HepG2 (cell line): ENCODE results near the gene LYST. TPM values are rescaled to one million over a fixed set of nuclear protein-coding genes. Genes with fewer than 3 reads are reported as not detected.

Source experiments
- ATAC-seq: fragments of 200-7000 bp; cut with Tn5 transposase; 3 replicates; pipeline ENCODE4 v1.9.1; 2020; ENCODE audit warnings: mild to moderate bottlenecking, moderate library complexity
- BruUV-seq: library from RNA; stranded (reverse); fragments of 400-500 nt; replicated peaks from 2 replicates; lab custom pipeline; 2021; lab: Mats Ljungman, UMichigan
- CTCF ChIA-PET: fragments of 300-600 bp; formaldehyde crosslinking; extraction: SDS; loops from one replicate; lab custom pipeline; 2021; ENCODE audit warnings: low total read pairs, inconsistent platforms, low intra/inter-chr PET ratio; lab: Yijun Ruan, JAX
- POLR2A ChIA-PET: fragments of 350-600 bp; sonication (Branson Sonifier 250); formaldehyde crosslinking; loops from one replicate; lab custom pipeline; 2020; ENCODE audit warnings: antibody characterized with exemption, inconsistent platforms; lab: Yijun Ruan, JAX
- DNase-seq: peaks from one replicate; pipeline ENCODE4 v3.0.0-alpha.2; 2015; ENCODE audit warnings: low spot score
- FAIRE-seq: peaks from 3 replicates; lab custom pipeline; 2011; peaks lifted over from hg19 to GRCh38; lab: Jason Lieb, UNC
- H2AFZ ChIP-seq: one replicate; pipeline ENCODE4 v1.6.1; 2011; ENCODE audit warnings: low read length, inconsistent platforms
- H3K27ac ChIP-seq: fragments of 300-600 bp; 3 replicates; pipeline ENCODE4 v1.8.0; 2011; ENCODE audit warnings: mixed run types, mild to moderate bottlenecking, mixed read lengths, low read length, inconsistent platforms; ENCODE audit not compliant: insufficient read depth; ENCODE audit errors: extremely low read length
- H3K27me3 ChIP-seq, 2 experiments: fragments of 200-600 bp in 1 of 2; 2 replicates in 1 of 2; 3 replicates in 1 of 2; pipeline versions ENCODE4 v1.6.0 to v1.8.0; 2011; ENCODE audit warnings: low read length in 2 of 2, mild to moderate bottlenecking in 2 of 2, moderate library complexity in 2 of 2, inconsistent platforms in 1 of 2; ENCODE audit not compliant: insufficient read depth in 2 of 2, control insufficient read depth in 1 of 2
- H3K36me3 ChIP-seq, 2 experiments: fragments of 200-600 bp in 1 of 2; replicated peaks in 1 of 2; 2 replicates in 1 of 2; 3 replicates in 1 of 2; pipeline versions ENCODE4 v1.5.1 to v1.8.0; 2011; ENCODE audit warnings: low read length in 2 of 2, inconsistent platforms in 1 of 2; ENCODE audit not compliant: insufficient read depth in 2 of 2, control insufficient read depth in 1 of 2
- H3K4me1 ChIP-seq: 2 replicates; pipeline ENCODE4 v1.5.1; 2012; ENCODE audit warnings: low read length, inconsistent platforms; ENCODE audit not compliant: insufficient read depth
- H3K4me2 ChIP-seq: 2 replicates; pipeline ENCODE4 v1.6.0; 2011; ENCODE audit warnings: low read depth, low read length, inconsistent platforms
- H3K4me3 ChIP-seq, 3 experiments: fragments of 200-600 bp in 1 of 3; sonication (generic), shearing (Covaris generic) in 1 of 3; replicated peaks in 1 of 3; 2 replicates each; pipeline ENCODE4 v1.5.1; 2011 to 2016; ENCODE audit warnings: low read length in 3 of 3, inconsistent platforms in 2 of 3, low read depth in 2 of 3, mild to moderate bottlenecking in 2 of 3, control low read depth in 1 of 3, mixed read lengths in 1 of 3; ENCODE audit not compliant: insufficient read depth in 1 of 3
- H3K79me2 ChIP-seq: one replicate; pipeline ENCODE4 v1.6.1; 2011; ENCODE audit warnings: low read length, inconsistent platforms; ENCODE audit not compliant: insufficient read depth
- H3K9ac ChIP-seq: 2 replicates; pipeline ENCODE4 v1.6.0; 2011; ENCODE audit warnings: mild to moderate bottlenecking, low read depth, low read length, inconsistent platforms; ENCODE audit not compliant: insufficient read depth
- H3K9me3 ChIP-seq: 2 replicates; pipeline ENCODE4 v1.5.1; 2012; ENCODE audit warnings: mild to moderate bottlenecking, low read length
- H4K20me1 ChIP-seq: 2 replicates; pipeline ENCODE4 v1.6.0; 2011; ENCODE audit warnings: inconsistent platforms, mild to moderate bottlenecking, low read length, moderate library complexity; ENCODE audit not compliant: insufficient read depth
- FLYWCH1 ChIP-seq: sonication (generic); formaldehyde crosslinking; IDR thresholded peaks from 2 replicates; pipeline ENCODE4 v1.8.1; 2023; ENCODE audit warnings: mild to moderate bottlenecking, missing genetic modification reagents
- HDAC6 ChIP-seq: fragments of 200-600 bp; sonication (generic); IDR thresholded peaks from 2 replicates; pipeline ENCODE4 v1.7.0; 2017; ENCODE audit warnings: mild to moderate bottlenecking, antibody characterized with exemption, low read length, low read depth
- NAIF1 ChIP-seq: sonication (generic); formaldehyde crosslinking; IDR thresholded peaks from 2 replicates; pipeline ENCODE4 v1.5.0; 2020; ENCODE audit warnings: mild to moderate bottlenecking, missing genetic modification reagents, borderline replicate concordance
- NFIC ChIP-seq: IDR thresholded peaks from 2 replicates; pipeline ENCODE4 v1.6.1; 2012; ENCODE audit warnings: mild to moderate bottlenecking, low read length, inconsistent platforms
- NKX3-1 ChIP-seq: sonication (generic); formaldehyde crosslinking; IDR thresholded peaks from 2 replicates; pipeline ENCODE4 v1.5.0; 2020; ENCODE audit warnings: missing genetic modification reagents
- RBM22 ChIP-seq: fragments of 200-400 bp; formaldehyde crosslinking; optimal IDR thresholded peaks from 2 replicates; pipeline ENCODE3; 2017; ENCODE audit warnings: mild to moderate bottlenecking, low read length, moderate library complexity
- SCMH1 ChIP-seq: sonication (generic); formaldehyde crosslinking; IDR thresholded peaks from 2 replicates; pipeline ENCODE4 v1.9.0; 2021; ENCODE audit warnings: missing genetic modification reagents, mild to moderate bottlenecking, borderline replicate concordance
- SMARCC2 ChIP-seq: fragments of 450-650 bp; IDR thresholded peaks from 2 replicates; pipeline ENCODE4 v1.6.1; 2017; ENCODE audit warnings: antibody characterized with exemption, mild to moderate bottlenecking
- TAF15 ChIP-seq: fragments of 200-400 bp; formaldehyde crosslinking; IDR thresholded peaks from one replicate; pipeline ENCODE4 v1.6.1; 2018; ENCODE audit warnings: mild to moderate bottlenecking, low read depth, low read length; ENCODE audit not compliant: poor library complexity, severe bottlenecking
- THYN1 ChIP-seq: sonication (generic); formaldehyde crosslinking; IDR thresholded peaks from 2 replicates; pipeline ENCODE4 v1.8.1; 2023; ENCODE audit warnings: low read depth, mild to moderate bottlenecking, moderate library complexity, missing genetic modification reagents, borderline replicate concordance
- USF2 ChIP-seq, 2 experiments: sonication (generic) in 1 of 2; formaldehyde crosslinking in 1 of 2; IDR thresholded peaks; 2 replicates each; pipeline versions ENCODE4 v1.5.1 to v1.6.1; 2011 to 2020; ENCODE audit warnings: borderline replicate concordance in 1 of 2, low read depth in 1 of 2, low read length in 1 of 2, mild to moderate bottlenecking in 1 of 2, missing genetic modification reagents in 1 of 2, moderate library complexity in 1 of 2
- ZNF484 ChIP-seq: sonication (generic); formaldehyde crosslinking; IDR thresholded peaks from 2 replicates; pipeline ENCODE4 v1.5.1; 2020; ENCODE audit warnings: mild to moderate bottlenecking, low read depth, missing genetic modification reagents, borderline replicate concordance
- WGBS: methylation state at CpG from one replicate; pipeline ENCODE4 v1.1.6; 2017; ENCODE audit warnings: low lambda C conversion rate; 5-methylcytosine and 5-hydroxymethylcytosine counted together
- in situ Hi-C: cut with HindIII; loops from 2 replicates; pipeline ENCODE4 v1.10.0; 2017; ENCODE audit warnings: low pct_unique_long_range_greater_than_20kb; ENCODE audit not compliant: extremely low pct_ligation_motif_present
- intact Hi-C: fragments of 100-400 bp; cut with micrococcal nuclease; formaldehyde crosslinking; loops from one replicate; pipeline ENCODE4 v1.10.0; 2022; ENCODE audit not compliant: unreplicated experiment
- polyA plus RNA-seq, 8 experiments: library from polyadenylated mRNA; depleted of rRNA in 3 of 8; stranded (reverse) in 7 of 8; unstranded in 1 of 8; fragments of >200 nt; fragmentation: Illumina TruSeq in 4 of 8; extraction: Trizol in 4 of 8; gene quantifications; 2 replicates each; pipeline versions ENCODE4 v1.2.1 to v1.2.3, GENCODE V29; 2011 to 2016; ENCODE audit warnings: low read depth in 4 of 8, missing spikeins in 1 of 8, mixed read lengths in 1 of 8; ENCODE audit not compliant: insufficient read depth in 1 of 8
- total RNA-seq, 5 experiments: library from RNA; depleted of rRNA; stranded (reverse); fragments of >200 nt; fragmentation: Illumina TruSeq; extraction: Trizol; gene quantifications; 2 replicates each; pipeline ENCODE4 v1.2.3, GENCODE V29; 2016; ENCODE audit warnings: low read depth in 1 of 5
- TF ChIP-seq, protein P1 (sequence below): sonication (generic); formaldehyde crosslinking; IDR thresholded peaks from 2 replicates; pipeline ENCODE4 v1.4.0; 2020; ENCODE audit warnings: low read depth, missing genetic modification reagents

The LYST gene
- total and polyA plus RNA-seq, 2 of the 13 experiments (the other 11 are each of a cell fraction or from before 2014, with no cell fraction given) = 0.91 to 2.5 TPM

GRCh38 chr1:235885655-235886262 lies 19.1 kb upstream of the LYST start (continued):
- no peak for TF ChIP-seq USF2 (IDR thresholded peaks at IDR 0.05; ENCODE audit: low read depth, low read length)
- TF ChIP-seq USF2 (CRISPR knock-in tag; IDR thresholded peaks at IDR 0.05; ENCODE audit: borderline replicate concordance) = no peak
- no peak for TF ChIP-seq THYN1
- no peak for TF ChIP-seq SCMH1 (CRISPR knock-in tag)
- TF ChIP-seq FLYWCH1 = no peak
- TF ChIP-seq NFIC = no peak

GRCh38 chr1:235883261-235883927 lies 16.7 kb upstream of the LYST start:
- CTCF ChIA-PET = no interaction called here
- POLR2A ChIA-PET = no interaction called here
- H3K9ac ChIP-seq = no peak overlapping the region
- no peak overlapping the region for H3K4me3 ChIP-seq
- FAIRE-seq (no peak), DNase-seq (no peak), ATAC-seq (peak; percentile 46)
- H3K27ac ChIP-seq = no peak overlapping the region
- H3K9me3 ChIP-seq = no peaks in the 10 kb centered on the region
- WGBS = 14% methylated on average over 12 of the region's 12 CpGs
- H3K27me3 ChIP-seq = no peaks in the 10 kb centered on the region; a peak in 1 of 5 replicates
- in situ Hi-C loops (no loop called here), intact Hi-C loops (no loop called here)
- no TSS peak for BruUV-seq
- no peaks in the 10 kb centered on the region for H3K36me3 ChIP-seq
- peaks cover 8% of the 10 kb centered on the region; the same call in 1 of the 2 replicates for H3K4me1 ChIP-seq
- no peaks in the 10 kb centered on the region for H3K79me2 ChIP-seq
- peak overlapping the region; percentile 40 for H3K4me2 ChIP-seq
- no peaks in the 10 kb centered on the region for H4K20me1 ChIP-seq
- peak overlapping the region; percentile 76 for H2AFZ ChIP-seq
- TF ChIP-seq NAIF1 (no peak), NKX3-1 (no peak), TAF15 (no peak), ZNF484 (CRISPR knock-in tag) (no peak), RBM22 (no peak), SMARCC2 (no peak), HDAC6 (no peak), USF2 (IDR thresholded peaks at IDR 0.05; ENCODE audit: low read depth, low read length) (no peak), USF2 (CRISPR knock-in tag; IDR thresholded peaks at IDR 0.05; ENCODE audit: borderline replicate concordance) (no peak)
- TF ChIP-seq, protein P1, sequence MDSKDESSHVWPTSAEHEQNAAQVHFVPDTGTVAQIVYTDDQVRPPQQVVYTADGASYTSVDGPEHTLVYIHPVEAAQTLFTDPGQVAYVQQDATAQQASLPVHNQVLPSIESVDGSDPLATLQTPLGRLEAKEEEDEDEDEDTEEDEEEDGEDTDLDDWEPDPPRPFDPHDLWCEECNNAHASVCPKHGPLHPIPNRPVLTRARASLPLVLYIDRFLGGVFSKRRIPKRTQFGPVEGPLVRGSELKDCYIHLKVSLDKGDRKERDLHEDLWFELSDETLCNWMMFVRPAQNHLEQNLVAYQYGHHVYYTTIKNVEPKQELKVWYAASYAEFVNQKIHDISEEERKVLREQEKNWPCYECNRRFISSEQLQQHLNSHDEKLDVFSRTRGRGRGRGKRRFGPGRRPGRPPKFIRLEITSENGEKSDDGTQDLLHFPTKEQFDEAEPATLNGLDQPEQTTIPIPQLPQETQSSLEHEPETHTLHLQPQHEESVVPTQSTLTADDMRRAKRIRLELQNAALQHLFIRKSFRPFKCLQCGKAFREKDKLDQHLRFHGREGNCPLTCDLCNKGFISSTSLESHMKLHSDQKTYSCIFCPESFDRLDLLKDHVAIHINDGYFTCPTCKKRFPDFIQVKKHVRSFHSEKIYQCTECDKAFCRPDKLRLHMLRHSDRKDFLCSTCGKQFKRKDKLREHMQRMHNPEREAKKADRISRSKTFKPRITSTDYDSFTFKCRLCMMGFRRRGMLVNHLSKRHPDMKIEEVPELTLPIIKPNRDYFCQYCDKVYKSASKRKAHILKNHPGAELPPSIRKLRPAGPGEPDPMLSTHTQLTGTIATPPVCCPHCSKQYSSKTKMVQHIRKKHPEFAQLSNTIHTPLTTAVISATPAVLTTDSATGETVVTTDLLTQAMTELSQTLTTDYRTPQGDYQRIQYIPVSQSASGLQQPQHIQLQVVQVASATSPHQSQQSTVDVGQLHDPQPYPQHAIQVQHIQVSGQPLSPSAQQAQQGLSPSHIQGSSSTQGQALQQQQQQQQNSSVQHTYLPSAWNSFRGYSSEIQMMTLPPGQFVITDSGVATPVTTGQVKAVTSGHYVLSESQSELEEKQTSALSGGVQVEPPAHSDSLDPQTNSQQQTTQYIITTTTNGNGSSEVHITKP (CRISPR knock-in tag) = no peak
